Tibial nerve (tissue), 3 donors: Measurements from ENCODE around the gene AMBRA1.

Experiments
- CTCF ChIP-seq, 5 experiments: fragments of 200-600 bp in 3 of 5; fragments of 450-650 bp in 2 of 5; sonication (generic) in 3 of 5; IDR thresholded peaks; one replicate each; pipeline ENCODE4 v1.5.1; 2016 to 2019; ENCODE audit warnings: antibody characterized with exemption in 5 of 5, mild to moderate bottlenecking in 3 of 5, moderate library complexity in 2 of 5
- POLR2A ChIP-seq, 2 donors: fragments of 450-650 bp; IDR thresholded peaks; one replicate each; pipeline ENCODE4 v1.6.1; 2017; ENCODE audit warnings: antibody characterized with exemption in 2 of 2, mild to moderate bottlenecking in 2 of 2, moderate library complexity in 2 of 2

- TF ChIP-seq CTCF (IDR thresholded peaks at IDR 0.05) (no peak), POLR2A (IDR thresholded peaks at IDR 0.05) (no peak)
Measured at GRCh38 chr11:46457659-46458424, 136.0 kb downstream of the AMBRA1 start.
